ENCODE measurements around the gene PRKCH. TPM values are rescaled to one million over a fixed set of nuclear protein-coding genes. Genes with fewer than 3 reads are reported as not detected.

The PRKCH gene
- total and polyA plus RNA-seq, 2 experiments from 2014 or later, result 7.1 to 11.2 TPM

DNA sequence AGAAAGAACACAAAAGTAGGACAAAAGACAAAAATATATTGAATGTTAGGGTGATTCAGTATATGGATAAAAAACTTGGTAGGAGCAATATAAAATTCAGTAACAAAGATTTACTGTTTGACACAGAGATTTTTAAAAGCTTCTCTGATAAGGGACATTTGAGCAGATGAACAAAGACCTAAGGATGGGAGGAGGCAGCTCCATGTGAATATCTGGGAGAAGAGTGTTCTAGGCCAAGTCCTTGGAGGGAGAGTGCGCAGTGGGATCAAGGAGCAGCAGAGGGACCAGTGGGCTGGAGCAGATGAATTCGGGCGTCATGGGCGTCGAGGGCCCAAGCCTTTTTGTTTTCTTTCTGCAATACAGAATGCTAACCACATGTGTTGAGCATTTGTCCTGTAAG, 174.4 kb downstream of the PRKCH start:
- Histone ChIP-seq H3K4me1 (ENCODE audit: insufficient read depth) (peaks cover 14% of the 10 kb centered on the region), H3K79me2 (no peaks in the 10 kb centered on the region), H3K4me2 (no peak overlapping the region), H2AFZ (no peak overlapping the region), H3K36me3 (replicated peaks; ENCODE audit: insufficient read depth, low read depth) (no peaks in the 10 kb centered on the region), H3K27ac (no peak overlapping the region), H3K9me3 (ENCODE audit: low read depth) (no peaks in the 10 kb centered on the region), H3K9me2 (replicated peaks; ENCODE audit: insufficient read depth) (no peaks in the 10 kb centered on the region), H3K4me3 (no peak overlapping the region), H4K20me1 (ENCODE audit: insufficient read depth, poor library complexity, severe bottlenecking) (no peaks in the 10 kb centered on the region), H3K27me3 (no peaks in the 10 kb centered on the region)
- no peak for DNase-seq (ENCODE audit: low spot score)
- WGBS (ENCODE audit: low lambda C conversion rate, missing lambda C conversion rate), result 94% methylated on average over 5 of the region's 5 CpGs
- TF ChIP-seq EZH2 (IDR thresholded peaks at IDR 0.05; ENCODE audit: borderline replicate concordance) (no peak), EZH2phosphoT487 (IDR thresholded peaks at IDR 0.05; ENCODE audit: low read depth, severe bottlenecking, unreplicated experiment) (no peak)
- TF ChIP-seq, protein P1, sequence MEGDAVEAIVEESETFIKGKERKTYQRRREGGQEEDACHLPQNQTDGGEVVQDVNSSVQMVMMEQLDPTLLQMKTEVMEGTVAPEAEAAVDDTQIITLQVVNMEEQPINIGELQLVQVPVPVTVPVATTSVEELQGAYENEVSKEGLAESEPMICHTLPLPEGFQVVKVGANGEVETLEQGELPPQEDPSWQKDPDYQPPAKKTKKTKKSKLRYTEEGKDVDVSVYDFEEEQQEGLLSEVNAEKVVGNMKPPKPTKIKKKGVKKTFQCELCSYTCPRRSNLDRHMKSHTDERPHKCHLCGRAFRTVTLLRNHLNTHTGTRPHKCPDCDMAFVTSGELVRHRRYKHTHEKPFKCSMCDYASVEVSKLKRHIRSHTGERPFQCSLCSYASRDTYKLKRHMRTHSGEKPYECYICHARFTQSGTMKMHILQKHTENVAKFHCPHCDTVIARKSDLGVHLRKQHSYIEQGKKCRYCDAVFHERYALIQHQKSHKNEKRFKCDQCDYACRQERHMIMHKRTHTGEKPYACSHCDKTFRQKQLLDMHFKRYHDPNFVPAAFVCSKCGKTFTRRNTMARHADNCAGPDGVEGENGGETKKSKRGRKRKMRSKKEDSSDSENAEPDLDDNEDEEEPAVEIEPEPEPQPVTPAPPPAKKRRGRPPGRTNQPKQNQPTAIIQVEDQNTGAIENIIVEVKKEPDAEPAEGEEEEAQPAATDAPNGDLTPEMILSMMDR (IDR thresholded peaks at IDR 0.05; ENCODE audit: poor library complexity), result no peak

DNA sequence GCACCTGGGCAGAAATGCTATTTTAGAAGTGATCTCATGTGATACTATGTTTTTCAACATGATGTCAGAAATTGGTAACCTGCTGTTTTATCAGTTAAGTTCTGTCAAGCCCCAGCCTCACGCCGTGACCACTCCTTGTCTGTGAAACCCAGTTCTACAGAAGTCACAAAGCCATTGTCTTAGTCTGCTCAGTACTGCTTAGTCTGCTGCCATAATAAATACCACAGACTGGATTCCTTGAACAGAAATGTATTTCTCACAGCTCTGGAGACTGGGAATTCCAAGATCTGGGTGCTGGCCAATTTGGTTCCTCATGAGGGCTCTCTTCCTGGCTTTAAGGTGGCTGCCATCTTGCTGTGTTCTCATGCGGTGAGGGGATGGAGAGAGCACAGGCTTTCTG, 176.9 kb downstream of the PRKCH start:
- 57% methylated on average over 3 of the region's 3 CpGs for WGBS (ENCODE audit: low lambda C conversion rate, missing lambda C conversion rate)
- Histone ChIP-seq H4K20me1 (ENCODE audit: insufficient read depth, poor library complexity, severe bottlenecking) (no peaks in the 10 kb centered on the region), H3K27ac (no peak overlapping the region)

DNA sequence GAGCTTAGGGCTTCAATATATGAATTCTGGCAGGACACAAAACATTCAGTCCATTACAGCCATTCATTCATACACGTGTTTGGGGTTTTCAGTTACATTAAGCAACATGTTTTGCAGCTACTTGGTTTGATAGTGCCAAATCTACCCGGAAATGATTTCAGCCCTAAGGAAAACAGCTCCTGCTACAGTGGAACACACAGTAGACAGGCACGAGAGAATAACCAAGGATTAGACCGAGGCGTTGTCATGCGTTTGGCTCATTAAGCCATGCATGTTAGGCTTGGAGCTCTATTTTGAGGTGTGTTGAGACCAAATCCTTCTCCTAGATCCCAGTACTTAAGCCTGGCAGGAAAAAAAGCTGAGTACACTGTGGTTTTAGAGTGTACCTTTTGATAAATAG, 177.4 kb downstream of the PRKCH start:
- TF ChIP-seq, protein P1 (IDR thresholded peaks at IDR 0.05; ENCODE audit: poor library complexity), result no peak
- TF ChIP-seq EZH2 (IDR thresholded peaks at IDR 0.05; ENCODE audit: borderline replicate concordance), result no peak
- no peak for TF ChIP-seq EZH2phosphoT487 (IDR thresholded peaks at IDR 0.05; ENCODE audit: low read depth, severe bottlenecking, unreplicated experiment)
- H3K9me3 ChIP-seq (ENCODE audit: low read depth), result no peaks in the 10 kb centered on the region
- WGBS (ENCODE audit: low lambda C conversion rate, missing lambda C conversion rate), result 76% methylated on average over 6 of the region's 6 CpGs
- H3K27me3 ChIP-seq, result no peaks in the 10 kb centered on the region
- H4K20me1 ChIP-seq (ENCODE audit: insufficient read depth, poor library complexity, severe bottlenecking), result no peaks in the 10 kb centered on the region
- H3K36me3 ChIP-seq (replicated peaks; ENCODE audit: insufficient read depth, low read depth), result no peaks in the 10 kb centered on the region
- no peak overlapping the region for H3K4me2 ChIP-seq
- DNase-seq (ENCODE audit: low spot score), result no peak
- no peaks in the 10 kb centered on the region for H3K4me1 ChIP-seq (ENCODE audit: insufficient read depth)
- H3K79me2 ChIP-seq, result no peaks in the 10 kb centered on the region
- H3K27ac ChIP-seq, result no peak overlapping the region
- H2AFZ ChIP-seq, result no peak overlapping the region
- no peak overlapping the region for H3K4me3 ChIP-seq
- no peaks in the 10 kb centered on the region for H3K9me2 ChIP-seq (replicated peaks; ENCODE audit: insufficient read depth)

More for the DNA sequence above, 176.9 kb downstream of the PRKCH start:
- Histone ChIP-seq H3K27me3 (no peaks in the 10 kb centered on the region), H2AFZ (no peak overlapping the region), H3K36me3 (replicated peaks; ENCODE audit: insufficient read depth, low read depth) (no peaks in the 10 kb centered on the region), H3K4me3 (no peak overlapping the region), H3K9me3 (ENCODE audit: low read depth) (no peaks in the 10 kb centered on the region), H3K4me1 (ENCODE audit: insufficient read depth) (peaks cover 5% of the 10 kb centered on the region), H3K9me2 (replicated peaks; ENCODE audit: insufficient read depth) (no peaks in the 10 kb centered on the region), H3K4me2 (no peak overlapping the region), H3K79me2 (no peaks in the 10 kb centered on the region)
- TF ChIP-seq EZH2 (IDR thresholded peaks at IDR 0.05; ENCODE audit: borderline replicate concordance), result no peak
- no peak for TF ChIP-seq EZH2phosphoT487 (IDR thresholded peaks at IDR 0.05; ENCODE audit: low read depth, severe bottlenecking, unreplicated experiment)
- TF ChIP-seq, protein P1 (IDR thresholded peaks at IDR 0.05; ENCODE audit: poor library complexity), result no peak
- no peak for DNase-seq (ENCODE audit: low spot score)

DNA sequence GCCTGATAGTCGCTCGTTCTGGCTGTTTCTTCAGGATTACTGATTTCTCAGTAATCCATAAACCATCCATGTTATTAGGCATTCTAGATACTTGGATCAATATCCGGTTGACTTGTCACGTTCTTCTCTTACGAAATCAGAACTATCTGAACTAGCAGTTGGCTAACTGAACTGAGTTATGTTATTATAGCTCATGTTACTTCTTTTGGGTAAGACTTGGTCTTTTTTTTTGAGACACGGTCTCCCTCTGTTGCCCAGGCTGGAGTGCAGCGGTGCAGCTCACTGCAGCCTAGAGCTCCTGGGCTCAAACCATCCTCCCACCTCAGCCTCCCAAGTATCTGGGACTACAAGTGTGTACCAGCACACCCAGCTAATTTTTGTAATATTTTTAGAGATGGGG, 178.6 kb downstream of the PRKCH start:
- no peak overlapping the region for H3K4me2 ChIP-seq
- 92% methylated on average over 7 of the region's 7 CpGs for WGBS (ENCODE audit: low lambda C conversion rate, missing lambda C conversion rate)
- H3K27ac ChIP-seq, result no peak overlapping the region
- no peaks in the 10 kb centered on the region for H3K27me3 ChIP-seq
- H2AFZ ChIP-seq, result no peak overlapping the region
- DNase-seq (ENCODE audit: low spot score), result no peak
- no peaks in the 10 kb centered on the region for H3K9me2 ChIP-seq (replicated peaks; ENCODE audit: insufficient read depth)
- H4K20me1 ChIP-seq (ENCODE audit: insufficient read depth, poor library complexity, severe bottlenecking), result no peaks in the 10 kb centered on the region
- H3K36me3 ChIP-seq (replicated peaks; ENCODE audit: insufficient read depth, low read depth), result no peaks in the 10 kb centered on the region
- no peaks in the 10 kb centered on the region for H3K4me1 ChIP-seq (ENCODE audit: insufficient read depth)
- no peak overlapping the region for H3K4me3 ChIP-seq
- H3K9me3 ChIP-seq (ENCODE audit: low read depth), result no peaks in the 10 kb centered on the region
- H3K79me2 ChIP-seq, result no peaks in the 10 kb centered on the region
- TF ChIP-seq EZH2phosphoT487 (IDR thresholded peaks at IDR 0.05; ENCODE audit: low read depth, severe bottlenecking, unreplicated experiment) (no peak), EZH2 (IDR thresholded peaks at IDR 0.05; ENCODE audit: borderline replicate concordance) (no peak)
- TF ChIP-seq, protein P1 (IDR thresholded peaks at IDR 0.05; ENCODE audit: poor library complexity), result no peak

Data from hepatocyte (in vitro differentiated cells).